OCI-LY1 (cell line): ENCODE data around the gene RAB11FIP4.

Source experiments
- CTCF ChIP-seq: fragments of 200-600 bp; sonication (generic), shearing (Covaris generic); IDR thresholded peaks from 2 replicates; pipeline ENCODE4 v1.5.1; 2017; ENCODE audit warnings: mild to moderate bottlenecking, antibody characterized with exemption, low read length, moderate library complexity, mixed read lengths
- EZH2 ChIP-seq: fragments of 200-600 bp; sonication (generic), shearing (Covaris generic); IDR thresholded peaks from 2 replicates; pipeline ENCODE4 v1.8.0; 2017; ENCODE audit warnings: borderline replicate concordance, mixed run types, mild to moderate bottlenecking, antibody characterized with exemption, low read length, moderate library complexity, mixed read lengths

- TF ChIP-seq CTCF (no peak), EZH2 (no peak)
Measured at GRCh38 chr17:31444026-31444425, 52.6 kb downstream of the RAB11FIP4 start.
